GM19455 (cell line): Measurements from ENCODE around the gene TM2D1.

Experiments
- ATAC-seq: cut with Tn5 transposase; IDR thresholded peaks from one replicate; pipeline ENCODE4 v1.9.1; 2021; ENCODE audit not compliant: unreplicated experiment

TM2D1 gene

DNA sequence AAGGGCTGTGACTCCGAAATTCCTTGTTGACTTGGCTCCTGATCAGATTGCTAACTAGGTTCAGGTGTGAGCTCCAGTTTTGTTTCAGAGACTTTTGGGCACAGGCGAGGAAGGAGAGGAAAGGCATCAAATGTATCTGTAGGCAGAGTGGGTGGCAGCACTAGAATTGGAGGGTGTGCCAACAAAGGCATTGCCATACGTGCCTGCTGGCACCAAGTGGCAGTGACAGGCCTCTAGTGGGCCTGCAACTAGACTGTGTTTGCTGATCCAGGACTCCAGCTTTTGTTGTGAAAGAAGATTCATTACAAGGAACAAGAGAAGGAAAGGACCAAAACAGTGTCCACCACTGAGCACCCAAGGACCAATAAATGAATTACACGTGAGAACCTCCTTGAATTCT lies 79.5 kb downstream of the TM2D1 start:
- ATAC-seq, result no peak

DNA sequence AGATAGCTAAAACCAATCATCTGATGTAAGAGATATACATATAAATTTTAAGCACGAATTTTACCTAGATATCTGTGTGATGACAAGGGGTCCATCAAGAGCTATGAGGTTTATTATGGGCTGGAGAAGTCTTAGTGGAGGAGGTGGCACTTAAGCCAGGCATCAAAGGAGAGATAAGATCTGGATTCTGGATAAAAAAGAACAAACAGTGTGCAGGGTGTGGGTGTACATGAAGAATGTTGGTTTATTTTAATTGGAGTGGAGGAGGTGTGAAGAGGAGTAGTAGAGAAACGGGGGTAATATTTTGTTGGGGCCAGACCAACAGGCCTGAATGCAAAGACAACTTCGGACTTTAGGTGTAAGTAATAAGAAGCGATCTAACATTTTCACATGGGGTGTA lies 80.6 kb downstream of the TM2D1 start:
- ATAC-seq, result no peak

DNA sequence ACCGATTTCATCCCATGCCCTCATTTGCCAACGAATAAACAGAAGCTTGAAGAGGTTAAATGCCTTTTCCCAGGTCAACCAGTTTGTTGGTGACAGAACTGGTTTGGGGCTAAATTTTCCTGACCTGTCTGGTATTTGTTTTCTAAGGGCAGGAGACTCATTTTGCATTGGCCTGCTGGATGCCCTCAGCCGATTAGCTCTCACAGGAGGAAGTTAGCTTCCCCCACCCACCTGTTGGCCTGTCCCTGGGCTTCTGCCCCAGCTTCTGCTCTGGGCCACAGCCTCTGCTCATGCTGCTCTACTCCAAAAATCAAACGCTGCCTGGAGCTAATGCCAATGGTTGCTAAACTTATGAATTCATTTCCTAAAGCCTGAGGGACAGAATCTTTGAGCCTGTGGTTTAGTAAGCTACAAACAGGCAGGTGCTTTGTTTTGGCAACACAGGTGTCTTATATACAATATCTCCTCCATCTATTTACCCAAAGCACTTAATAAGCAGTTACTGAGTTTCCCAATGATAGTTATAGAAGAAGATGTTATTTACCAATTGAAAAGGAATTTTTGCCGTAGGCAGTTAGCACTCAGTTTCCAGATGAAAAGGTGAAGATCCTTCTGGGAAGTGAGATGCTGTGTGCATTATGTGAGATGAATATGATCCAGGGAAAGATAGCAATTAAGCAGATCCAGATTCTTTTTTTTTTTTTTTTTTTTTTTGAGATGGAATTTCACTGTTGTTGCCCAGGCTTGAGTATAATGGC lies 82.3 kb downstream of the TM2D1 start:
- no peak for ATAC-seq

DNA sequence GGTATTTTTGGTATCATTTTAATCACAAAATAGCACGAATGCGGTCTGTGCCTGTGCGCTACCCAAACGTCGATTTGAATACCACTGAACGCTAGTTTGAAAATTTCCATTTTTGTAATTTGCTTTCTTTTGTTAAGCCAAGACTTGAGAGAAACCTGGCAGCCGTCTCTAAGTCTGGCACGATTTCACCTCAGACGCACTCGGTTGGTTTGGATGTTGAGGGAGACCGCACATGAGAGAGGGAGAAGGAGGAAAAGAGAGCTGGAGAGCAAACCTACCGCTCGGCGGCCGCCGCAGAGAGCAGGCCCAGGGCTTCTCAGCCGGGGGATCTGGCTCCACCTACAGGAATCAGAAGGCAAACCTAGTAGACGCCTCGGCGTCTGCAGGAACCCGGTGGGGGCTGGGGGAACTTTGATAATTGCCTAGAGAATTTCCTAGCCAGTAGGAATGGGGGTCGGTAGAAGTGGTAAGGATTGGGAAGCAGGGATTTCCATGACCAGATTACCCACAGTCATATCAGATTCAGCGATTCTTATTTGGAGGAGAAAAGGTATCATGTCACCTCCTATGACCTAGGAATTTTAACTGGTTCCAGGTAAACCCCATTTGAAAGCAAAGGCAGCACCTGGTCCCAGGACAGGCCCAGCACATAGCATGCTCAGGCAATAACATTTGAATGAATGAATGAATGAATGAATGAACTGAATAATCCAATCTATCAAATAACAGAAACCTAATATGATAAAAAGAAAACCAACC lies 83.2 kb downstream of the TM2D1 start:
- peak; percentile 98 for ATAC-seq

DNA sequence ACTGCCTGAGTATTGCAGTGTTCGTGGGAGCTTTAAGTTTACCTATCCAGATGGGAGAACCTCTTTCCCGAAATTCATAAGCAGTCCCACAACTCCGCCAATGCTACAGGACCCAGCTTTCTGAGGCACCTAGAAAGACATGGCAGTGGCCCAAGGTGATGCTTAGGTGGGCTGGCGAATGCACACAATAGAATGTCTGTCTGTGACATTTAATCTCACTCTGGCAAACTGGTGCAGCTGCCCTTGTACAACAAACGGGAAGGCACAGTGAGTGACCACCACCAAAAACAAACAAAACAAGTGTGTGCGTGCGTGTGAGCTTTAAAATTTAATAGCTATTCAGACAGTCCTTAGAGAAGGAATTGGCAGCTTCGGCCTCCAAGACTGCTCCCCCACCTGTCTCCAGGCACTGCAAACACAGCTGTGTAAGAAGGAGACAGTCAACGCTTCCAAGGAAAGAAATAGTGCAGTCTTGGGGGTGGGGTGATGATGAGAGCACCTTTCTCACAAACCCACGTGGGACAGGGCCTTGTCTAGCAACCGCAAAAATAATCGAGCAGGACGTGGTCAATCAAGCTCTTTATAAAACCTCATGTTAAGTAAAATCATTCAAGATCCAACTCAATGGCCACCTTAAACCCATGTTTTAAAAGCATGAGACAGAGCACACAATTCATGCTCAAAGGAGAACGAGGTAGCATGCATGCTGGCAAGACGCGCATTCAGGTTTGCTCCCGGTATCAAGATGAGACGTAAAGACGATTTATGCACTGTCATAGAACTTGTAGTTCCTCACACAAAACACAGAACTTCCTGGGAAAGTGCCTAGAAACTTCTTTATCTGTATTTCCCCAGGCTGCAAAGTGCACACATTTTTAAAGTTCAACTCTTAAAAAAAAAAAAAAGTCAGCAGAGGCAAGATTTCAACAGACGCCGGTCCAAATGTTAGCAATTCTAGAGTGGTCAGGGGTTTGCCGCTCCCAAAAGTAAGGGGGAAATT lies 84.1 kb downstream of the TM2D1 start:
- ATAC-seq, result peak; percentile 11

DNA sequence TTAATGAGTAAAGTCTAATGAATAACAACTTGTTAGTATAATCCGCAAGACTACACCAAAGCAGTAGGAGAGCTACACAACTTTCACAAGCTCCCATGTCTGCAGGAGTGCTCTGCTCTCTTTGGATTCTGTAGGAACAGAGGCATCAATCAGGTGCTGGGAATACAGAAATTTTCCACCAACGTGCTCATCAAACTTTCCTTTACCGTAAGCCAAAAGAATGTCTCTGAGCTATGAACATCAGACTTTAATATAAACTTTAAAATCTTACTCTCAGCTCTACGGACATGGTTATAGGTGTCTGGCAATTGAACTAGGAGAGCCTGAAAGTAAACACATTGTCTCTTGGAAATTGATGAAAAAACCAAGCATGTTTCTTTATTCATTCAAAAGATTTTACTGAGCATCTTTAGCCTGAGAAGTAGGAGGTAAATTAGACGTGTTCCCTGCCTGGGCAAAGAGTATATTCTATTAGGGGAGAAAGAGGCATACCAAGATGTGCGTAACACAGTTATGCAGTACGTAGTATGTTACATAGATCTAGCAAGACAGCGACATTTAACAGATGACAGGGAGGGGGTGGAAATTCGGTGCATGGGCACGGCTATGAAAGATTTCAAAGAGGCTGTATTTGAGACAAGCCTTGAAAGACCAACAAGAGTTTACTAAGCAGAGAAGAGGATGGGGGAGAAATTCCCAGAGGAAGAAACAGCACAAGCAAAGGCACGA lies 85.2 kb downstream of the TM2D1 start:
- no peak for ATAC-seq

DNA sequence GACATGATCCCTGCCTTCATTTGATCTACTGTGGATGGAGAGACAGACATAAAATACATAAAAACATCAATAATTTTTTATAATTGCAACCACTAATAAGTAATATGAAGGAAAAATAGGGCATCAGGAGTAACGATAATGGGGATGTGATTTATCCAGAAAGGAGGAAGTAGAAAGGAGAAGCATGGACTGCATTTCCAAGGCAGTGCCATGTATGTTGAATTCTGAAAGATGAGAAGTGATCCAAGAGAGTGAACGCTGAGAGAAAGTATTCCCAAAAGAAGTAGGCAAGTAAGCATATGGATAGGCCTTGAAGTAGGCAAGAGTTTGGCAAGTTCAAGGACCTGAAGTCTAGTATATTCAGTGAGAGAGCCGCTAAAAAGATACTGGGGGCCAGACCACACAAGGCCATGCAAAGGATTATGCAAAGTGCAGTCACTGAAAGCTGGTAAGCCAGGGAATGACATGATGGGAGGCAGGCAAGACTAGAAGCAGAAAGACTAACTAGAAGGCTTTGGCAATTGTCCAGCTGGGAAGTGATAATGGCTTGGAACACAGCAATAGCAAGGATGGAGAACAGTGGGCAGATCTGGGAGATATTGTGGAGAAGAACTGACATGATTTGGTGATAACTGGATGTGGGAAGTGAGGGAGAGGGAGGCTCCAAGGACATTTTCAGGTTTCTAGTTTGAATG lies 85.9 kb downstream of the TM2D1 start:
- no peak for ATAC-seq

DNA sequence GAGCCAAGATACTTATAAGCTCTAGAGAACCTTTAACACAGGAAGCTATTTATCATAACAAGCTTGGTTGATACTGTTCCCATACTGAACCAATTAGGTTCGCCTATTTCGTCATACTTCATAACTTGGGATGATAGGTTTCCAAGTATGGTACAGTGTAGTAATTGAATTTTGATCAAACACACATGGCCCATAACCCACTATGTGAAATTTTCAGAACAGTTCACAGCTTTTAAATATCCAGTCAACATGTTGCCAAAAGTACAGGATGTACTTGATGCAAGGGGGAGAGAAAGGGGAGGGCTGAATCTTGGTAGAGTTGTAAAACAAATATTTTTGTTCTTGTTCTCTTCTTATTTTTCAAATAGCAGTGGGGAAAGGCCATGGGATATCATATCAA lies 86.6 kb downstream of the TM2D1 start:
- ATAC-seq, result no peak

DNA sequence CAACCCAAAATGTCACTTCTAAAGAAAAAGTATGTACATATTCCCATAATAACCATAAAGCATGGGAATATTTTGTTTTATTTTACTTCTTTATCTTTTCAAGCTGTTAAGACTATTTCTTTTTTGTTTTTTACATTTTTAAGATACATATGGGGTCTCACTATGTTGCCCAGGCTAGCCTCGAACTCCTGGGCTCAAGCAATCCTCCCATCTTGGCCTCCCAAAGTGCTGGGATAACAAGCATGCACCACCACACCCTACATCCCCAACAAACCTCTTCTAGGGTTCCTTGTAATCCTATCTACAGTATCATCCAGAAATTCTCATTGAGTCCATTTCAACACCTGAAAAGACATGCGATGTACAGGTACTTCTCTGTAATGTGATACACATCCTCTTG lies 87.5 kb downstream of the TM2D1 start:
- ATAC-seq, result no peak

DNA sequence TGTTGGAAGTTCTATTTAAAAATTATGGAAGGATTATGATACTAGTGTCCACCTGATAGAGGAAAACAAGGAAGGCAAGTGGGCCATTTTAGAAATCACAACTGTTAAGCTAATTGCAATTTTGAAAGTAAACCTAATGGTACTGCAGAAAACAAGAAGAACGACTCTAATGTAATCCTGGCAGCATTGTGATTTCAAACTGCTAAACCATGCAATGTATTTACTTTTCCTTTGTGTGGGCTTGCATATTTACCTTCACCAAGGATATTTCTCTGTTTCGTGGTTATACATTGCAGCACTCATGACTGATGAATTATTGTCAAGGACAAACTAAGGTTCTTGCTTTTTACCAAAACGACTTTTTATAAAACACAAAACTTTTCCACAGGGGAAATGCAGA lies 88.1 kb downstream of the TM2D1 start:
- no peak for ATAC-seq

DNA sequence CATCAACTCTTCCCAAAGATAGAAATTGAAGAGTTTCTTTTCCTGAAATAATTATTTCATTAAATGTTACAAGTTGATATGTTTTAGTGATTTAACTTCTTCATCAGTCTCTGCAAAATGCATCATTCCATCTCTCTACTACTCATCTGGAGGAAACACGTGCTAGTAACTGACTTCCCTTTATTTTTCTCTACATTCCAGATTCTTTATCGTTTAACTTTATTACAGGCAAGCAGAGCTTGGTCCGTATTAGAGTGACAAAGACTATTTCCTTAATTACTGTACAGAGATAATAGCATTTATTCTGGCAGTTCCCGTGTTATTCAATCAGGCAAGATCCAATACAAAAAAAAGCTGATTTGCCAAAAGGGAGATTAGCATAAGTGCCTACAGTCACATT lies 88.6 kb downstream of the TM2D1 start:
- no peak for ATAC-seq

DNA sequence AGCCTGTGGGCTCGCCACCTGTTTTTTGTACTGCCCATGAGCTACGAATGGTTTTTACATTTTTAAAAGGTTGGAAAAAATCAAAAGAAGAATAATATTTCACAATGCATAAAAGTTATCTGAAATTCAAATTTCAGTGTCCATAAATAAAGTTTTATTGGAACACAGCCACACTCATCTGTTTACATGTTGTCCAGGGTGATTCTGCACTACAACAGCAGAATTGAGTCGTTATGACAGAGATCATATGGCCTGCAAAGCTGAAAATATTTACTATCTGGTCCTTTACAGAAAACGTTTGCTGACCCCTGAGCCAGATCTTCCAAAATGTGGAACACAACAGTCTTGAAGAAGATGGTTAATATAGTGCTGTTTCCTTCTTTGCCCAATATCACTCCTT lies 89.4 kb downstream of the TM2D1 start:
- ATAC-seq, result no peak

DNA sequence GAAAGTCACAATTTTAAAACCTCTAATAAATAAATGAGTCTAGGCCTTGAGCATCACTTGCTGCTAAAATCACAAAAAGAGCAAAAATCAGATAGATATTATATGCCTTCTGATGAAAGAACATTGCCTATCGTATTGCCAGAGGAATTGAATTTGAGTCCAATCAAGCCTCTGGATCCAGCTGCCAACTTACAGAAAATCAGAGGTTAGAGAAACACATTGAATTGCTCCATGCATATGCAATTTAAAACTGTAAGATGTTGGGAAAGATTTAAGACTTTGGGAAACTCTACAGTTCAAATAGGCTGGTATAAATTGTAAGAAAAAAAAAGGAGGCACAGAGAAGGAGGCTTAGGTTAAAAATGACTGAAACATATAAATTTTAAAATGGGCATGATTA lies 93.5 kb downstream of the TM2D1 start:
- ATAC-seq, result no peak
